Activated T-helper 1 cell treated with anti-CD3 and anti-CD28 coated beads, Interleukin-12 subunit alpha, Interleukin-12 subunit beta, Interleukin-2, Interleukin-4 antibody, amounts not matched to agents 30 ng/mL and 10 ng/mL and 1 ng/mL, durations not matched to agents 14 hours and 24 hours and 36 hours (primary cell): ENCODE measurements around the gene VASH1. TPM values are rescaled to one million over a fixed set of nuclear protein-coding genes. Genes with fewer than 3 reads are reported as not detected.

Experiments
- DNase-seq: peaks from one replicate; pipeline ENCODE4 v3.0.0; 2021; ENCODE audit warnings: low spot score
- H3K27ac Mint-ChIP-seq: one replicate; pipeline ENCODE4 v1.8.0; 2021; ENCODE audit warnings: mild to moderate bottlenecking, mixed read lengths
- H3K27me3 Mint-ChIP-seq: one replicate; pipeline ENCODE4 v1.8.0; 2022; ENCODE audit warnings: mild to moderate bottlenecking, moderate library complexity, mixed read lengths; ENCODE audit not compliant: insufficient read depth
- H3K36me3 Mint-ChIP-seq: one replicate; pipeline ENCODE4 v1.8.0; 2021; ENCODE audit warnings: low read depth, mixed read lengths
- H3K4me1 Mint-ChIP-seq: one replicate; pipeline ENCODE4 v1.8.0; 2021; ENCODE audit warnings: low read depth, mixed read lengths
- H3K4me3 Mint-ChIP-seq: one replicate; pipeline ENCODE4 v1.8.0; 2021; ENCODE audit warnings: mild to moderate bottlenecking, moderate library complexity, mixed read lengths
- H3K9me3 Mint-ChIP-seq: one replicate; pipeline ENCODE4 v1.8.0; 2021; ENCODE audit warnings: mixed read lengths
- intact Hi-C: fragments of 100-400 bp; cut with micrococcal nuclease; formaldehyde crosslinking; loops from one replicate; pipeline ENCODE4 v1.15.1; 2024
- total RNA-seq: library from RNA; stranded (reverse); gene quantifications from 2 replicates; pipeline ENCODE4 v1.2.3, GENCODE V29; 2022

Gene VASH1
- total RNA-seq, 1 donor from 2014 or later: 6.1 TPM

DNA sequence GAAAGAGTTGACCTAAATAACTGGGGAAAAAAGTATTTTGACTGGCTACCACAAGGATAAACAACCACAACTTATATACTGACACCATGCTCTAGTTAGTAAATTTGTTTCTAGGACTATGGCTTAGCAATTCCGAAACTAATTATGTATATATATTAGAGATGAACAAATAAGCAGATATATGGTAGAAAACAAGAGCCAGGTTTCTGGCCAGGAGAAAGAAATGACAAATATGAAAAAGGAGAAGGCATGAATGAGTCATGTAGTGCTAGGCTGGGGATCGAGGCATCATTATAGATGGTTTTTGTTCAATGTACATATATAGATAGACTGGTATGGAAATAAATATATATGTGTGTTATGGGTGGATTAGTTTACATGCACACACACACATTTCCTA is 59.4 kb downstream of the VASH1 start:
- no peaks in the 10 kb centered on the region for H3K9me3 Mint-ChIP-seq
- H3K27ac Mint-ChIP-seq: no peak overlapping the region
- intact Hi-C loops: no loop called here
- no peaks in the 10 kb centered on the region for H3K36me3 Mint-ChIP-seq
- DNase-seq: no peak
- H3K27me3 Mint-ChIP-seq: peaks cover 9% of the 10 kb centered on the region
- H3K4me3 Mint-ChIP-seq: no peak overlapping the region
- H3K4me1 Mint-ChIP-seq: no peaks in the 10 kb centered on the region

DNA sequence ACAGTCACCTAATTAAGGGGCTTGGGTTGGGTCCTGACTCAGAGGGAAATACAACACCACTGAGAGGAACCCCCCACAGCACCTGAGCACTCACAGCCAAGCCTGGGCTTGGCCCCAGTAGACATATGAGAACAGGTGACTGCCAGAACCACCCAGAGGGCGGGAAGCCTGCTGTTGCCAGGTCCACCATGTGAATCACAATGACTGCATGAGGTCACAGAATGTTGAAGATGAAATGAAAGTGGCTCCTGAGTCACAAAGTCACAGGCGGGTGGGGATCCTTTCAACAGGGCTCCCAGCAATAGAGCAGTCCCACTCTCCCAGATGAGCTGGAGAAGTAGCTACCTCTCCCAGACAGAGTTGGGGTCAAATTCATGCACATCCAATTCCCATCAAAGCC is 64.9 kb downstream of the VASH1 start, which contains the start of gene LRRC74A:
TSS of gene LRRC74A (plus strand) at position 287 of the 400 bp plus-strand sequence. CDS start 290 bp downstream, outside the sequence.
- Mint-ChIP-seq H3K4me3 (no peak within 1 kb of the TSS), H3K4me1 (no peaks in the 10 kb centered on the region), H3K27me3 (peaks cover 2% of the 10 kb centered on the region), H3K36me3 (no peaks in the 10 kb centered on the region), H3K27ac (no peak within 1 kb of the TSS), H3K9me3 (no peaks in the 10 kb centered on the region)
- intact Hi-C loops: no loop called here
- no peak for DNase-seq

DNA sequence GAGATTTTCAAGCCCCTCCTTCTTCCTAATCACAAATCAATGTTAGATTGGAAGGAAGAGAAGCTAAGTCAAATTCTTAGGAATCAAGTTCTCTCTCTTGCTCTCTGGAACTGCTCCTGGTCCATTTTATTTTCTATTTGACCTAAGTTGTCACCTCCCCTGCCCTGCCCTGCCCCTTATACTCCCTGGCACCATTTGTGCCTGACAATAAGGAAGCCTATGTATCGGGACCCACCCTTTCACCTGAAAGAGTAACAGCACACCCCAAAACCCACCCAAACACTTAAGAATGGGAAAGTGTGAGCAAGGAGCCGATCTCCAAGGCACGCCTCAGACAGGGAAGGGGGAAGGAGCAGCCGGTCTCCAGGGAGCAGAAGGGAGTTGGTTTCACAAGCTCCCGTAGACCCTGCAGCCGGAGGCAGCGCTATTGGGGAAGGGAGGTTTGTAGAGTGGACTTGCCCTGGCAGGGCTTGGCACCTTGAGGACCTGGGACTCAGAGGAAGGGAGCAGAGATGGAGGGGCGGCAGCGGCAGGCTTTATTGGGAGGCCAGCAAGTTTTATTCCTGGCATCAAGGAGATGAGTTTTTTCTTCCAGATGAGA is 66.5 kb downstream of the VASH1 start:
- H3K4me3 Mint-ChIP-seq: no peak overlapping the region

DNA sequence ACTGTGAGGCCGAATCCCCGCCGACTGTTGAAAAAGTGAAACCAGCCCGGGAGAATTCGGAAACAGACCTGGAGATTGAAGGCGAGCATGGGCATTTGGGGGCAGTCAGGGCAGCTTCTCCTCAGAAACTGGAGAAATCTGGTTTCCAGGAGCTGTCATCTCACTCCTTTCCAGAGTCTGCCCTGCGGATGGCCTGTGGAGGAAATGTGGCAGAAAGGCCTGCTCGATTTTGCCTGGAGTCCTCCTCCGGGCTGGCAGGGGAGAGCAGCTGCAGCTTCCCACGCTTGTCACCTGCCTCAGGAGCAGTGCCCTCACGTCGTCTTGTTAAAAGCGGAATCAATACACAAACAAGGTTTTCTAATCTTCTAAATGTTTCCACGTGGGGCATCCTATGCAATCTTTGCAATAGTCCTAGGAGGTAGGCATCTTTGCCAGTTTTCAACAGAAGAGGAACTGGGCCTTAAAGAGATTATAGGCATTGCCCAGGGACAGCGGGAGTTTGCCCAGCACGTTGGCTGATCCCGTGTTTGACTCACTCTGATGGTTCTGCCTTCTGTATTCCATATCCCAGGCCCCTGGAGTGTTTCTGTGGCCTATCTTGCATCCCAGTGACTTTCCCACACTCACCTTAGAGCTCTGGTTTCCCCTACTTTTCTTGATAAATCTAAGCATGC is 67.2 kb downstream of the VASH1 start:
- Mint-ChIP-seq H3K4me3 (no peak overlapping the region), H3K9me3 (no peaks in the 10 kb centered on the region), H3K27ac (no peak overlapping the region), H3K36me3 (no peaks in the 10 kb centered on the region), H3K4me1 (no peaks in the 10 kb centered on the region), H3K27me3 (peaks cover 2% of the 10 kb centered on the region)
- DNase-seq: no peak
- intact Hi-C loops: no loop called here

More for the DNA sequence above, 66.5 kb downstream of the VASH1 start:
- no peak overlapping the region for H3K27ac Mint-ChIP-seq
- no peak for DNase-seq
- H3K27me3 Mint-ChIP-seq: peaks cover 2% of the 10 kb centered on the region
- no peaks in the 10 kb centered on the region for H3K4me1 Mint-ChIP-seq
- H3K9me3 Mint-ChIP-seq: no peaks in the 10 kb centered on the region
- intact Hi-C loops: no loop called here
- no peaks in the 10 kb centered on the region for H3K36me3 Mint-ChIP-seq

DNA sequence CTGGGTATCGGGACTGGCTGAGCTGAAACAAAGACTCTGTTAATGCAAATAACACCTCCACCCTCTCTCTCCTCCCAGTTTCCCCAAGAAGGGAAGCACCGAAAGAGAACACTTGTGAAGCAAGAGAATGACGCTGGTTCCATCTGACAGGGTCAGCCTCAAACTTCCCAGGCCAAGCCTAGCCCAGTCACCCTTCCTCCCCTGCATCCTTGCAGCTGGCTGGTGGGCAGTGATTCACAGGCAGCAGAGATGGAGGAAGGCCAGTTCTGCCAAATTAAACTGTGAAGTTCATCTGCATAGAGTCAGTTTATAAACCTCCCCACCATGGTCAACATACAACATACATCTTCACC is 67.7 kb downstream of the VASH1 start:
- Mint-ChIP-seq H3K9me3 (no peaks in the 10 kb centered on the region), H3K27me3 (peaks cover 2% of the 10 kb centered on the region), H3K4me3 (no peak overlapping the region), H3K36me3 (no peaks in the 10 kb centered on the region), H3K4me1 (no peaks in the 10 kb centered on the region), H3K27ac (no peak overlapping the region)
- DNase-seq: no peak
- intact Hi-C loops: no loop called here

DNA sequence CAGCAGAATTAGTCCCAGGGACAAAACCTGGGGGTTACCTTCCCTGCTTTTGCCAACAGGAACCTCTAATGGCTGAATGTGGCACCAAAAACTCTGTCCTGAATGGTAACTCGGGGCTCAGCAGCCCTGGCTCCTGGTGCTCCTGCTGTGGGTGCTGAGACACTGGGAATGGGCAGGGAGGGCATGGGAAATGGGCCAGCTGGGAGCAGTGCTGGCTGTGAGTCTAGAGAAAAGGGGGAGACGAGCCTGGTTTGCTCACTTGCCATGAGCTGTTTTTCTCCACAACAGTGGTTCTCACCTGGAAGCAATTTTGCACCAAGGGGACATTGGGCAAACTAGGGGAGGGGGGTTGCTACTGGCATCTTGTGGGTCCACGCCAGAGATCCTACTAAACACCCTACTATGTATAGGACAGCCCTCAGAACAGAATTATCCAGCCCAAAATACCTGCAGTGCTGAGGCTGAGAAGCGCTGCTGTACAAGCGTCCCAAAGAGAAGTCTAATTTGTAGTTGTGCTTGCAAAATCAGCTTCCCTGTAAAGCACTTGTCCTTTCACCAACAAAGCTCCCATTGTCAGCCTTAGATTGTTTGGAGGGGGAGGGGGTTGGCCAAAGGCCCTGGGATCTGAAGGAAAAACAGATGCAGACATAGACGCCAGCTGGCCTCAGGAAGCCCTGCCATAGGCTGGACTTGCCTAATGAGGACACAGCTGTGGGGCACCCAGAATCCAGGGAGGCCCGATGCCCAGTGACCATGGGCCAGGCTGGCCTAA is 68.6 kb downstream of the VASH1 start:
- no peaks in the 10 kb centered on the region for H3K9me3 Mint-ChIP-seq
- H3K27me3 Mint-ChIP-seq: peaks cover 2% of the 10 kb centered on the region
- H3K4me1 Mint-ChIP-seq: no peaks in the 10 kb centered on the region
- H3K4me3 Mint-ChIP-seq: no peak overlapping the region
- H3K27ac Mint-ChIP-seq: no peak overlapping the region
- DNase-seq: no peak
- H3K36me3 Mint-ChIP-seq: no peaks in the 10 kb centered on the region
- intact Hi-C loops: no loop called here

DNA sequence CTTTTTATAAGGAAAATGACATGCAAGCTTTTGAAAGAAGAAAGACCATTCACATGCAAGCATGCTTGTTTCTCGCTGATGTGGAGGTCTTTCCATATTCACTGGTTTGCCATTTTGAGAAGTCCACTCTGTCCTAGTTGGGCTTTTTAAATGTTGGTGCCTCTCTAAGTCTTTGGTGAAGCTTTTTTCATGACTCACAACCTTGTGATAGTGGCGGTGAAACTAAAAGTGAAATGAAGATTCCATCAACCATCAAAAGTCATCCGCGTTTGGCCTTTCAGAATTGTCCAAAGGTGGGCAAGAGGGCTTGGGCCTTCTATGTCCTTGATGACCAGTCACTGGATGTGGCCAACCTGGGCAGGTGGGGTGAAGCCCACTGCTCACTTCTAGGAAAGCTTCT is 69.3 kb downstream of the VASH1 start:
- intact Hi-C loops: no loop called here
- no peak for DNase-seq
- H3K9me3 Mint-ChIP-seq: no peaks in the 10 kb centered on the region
- peaks cover 4% of the 10 kb centered on the region for H3K27me3 Mint-ChIP-seq
- H3K4me1 Mint-ChIP-seq: no peaks in the 10 kb centered on the region
- H3K27ac Mint-ChIP-seq: no peak overlapping the region
- H3K36me3 Mint-ChIP-seq: no peaks in the 10 kb centered on the region
- H3K4me3 Mint-ChIP-seq: no peak overlapping the region

DNA sequence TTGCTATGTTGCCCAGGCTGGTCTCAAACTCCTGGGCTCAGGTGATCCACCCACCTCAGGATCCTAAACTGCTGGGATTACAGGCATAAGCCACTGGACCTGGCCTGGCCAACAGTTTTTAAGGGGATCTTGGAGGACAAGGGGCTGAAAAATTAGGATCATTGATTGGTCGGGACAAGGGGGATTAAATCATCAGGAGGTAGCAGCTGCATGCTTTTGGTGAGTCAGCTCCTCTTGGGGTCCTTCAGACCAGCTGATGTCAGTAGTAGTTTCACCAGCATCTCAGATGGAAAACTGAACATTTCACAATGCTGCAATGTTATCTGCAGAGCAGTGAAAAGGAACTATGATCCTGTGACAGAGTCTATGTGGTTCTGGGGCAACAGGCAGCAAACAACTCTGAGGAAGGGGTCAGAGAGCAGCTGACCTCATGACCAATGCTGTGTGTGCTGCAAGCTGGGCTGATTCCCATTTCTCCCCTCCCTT is 71.3 kb downstream of the VASH1 start:
- no peak for DNase-seq
- Mint-ChIP-seq H3K27me3 (peaks cover 11% of the 10 kb centered on the region), H3K9me3 (no peaks in the 10 kb centered on the region), H3K4me1 (no peaks in the 10 kb centered on the region), H3K27ac (no peak overlapping the region), H3K4me3 (no peak overlapping the region), H3K36me3 (no peaks in the 10 kb centered on the region)
- intact Hi-C loops: no loop called here

Other genes with a start within 250 kb of the VASH1 start
- gene ANGEL1, start 51.4 kb downstream of the VASH1 start, total RNA-seq: 14.1 and 14.8 TPM in 2 replicates
- not detected in 2 replicates for gene LRRC74A, start 64.9 kb downstream of the VASH1 start, total RNA-seq